H1 (cell line): ENCODE results near the gene SMAP1.

Source experiments
- ASH2L ChIP-seq: fragments of 200-600, 300-600 bp; sonication (generic); IDR thresholded peaks from one replicate; pipeline ENCODE4 v1.7.1; 2017; ENCODE audit warnings: low read length
- BCL11A ChIP-seq, 2 experiments: IDR thresholded peaks; one replicate each; pipeline ENCODE4 v1.6.1; 2011; ENCODE audit warnings: low read depth in 2 of 2, low read length in 2 of 2, mild to moderate bottlenecking in 2 of 2
- GTF2F1 ChIP-seq: IDR thresholded peaks from 2 replicates; pipeline ENCODE4 v1.6.1; 2012; ENCODE audit warnings: low read depth, low read length, improper control_type of control experiment, borderline replicate concordance
- MAFK ChIP-seq: IDR thresholded peaks from 2 replicates; pipeline ENCODE4 v1.6.1; 2012; ENCODE audit warnings: low read depth, mild to moderate bottlenecking, improper control_type of control experiment, low read length
- POLR2A ChIP-seq, 2 experiments: IDR thresholded peaks; 1 replicate in 1 of 2; 2 replicates in 1 of 2; pipeline ENCODE4 v1.6.1; 2011; ENCODE audit warnings: low read depth in 2 of 2, low read length in 2 of 2, mild to moderate bottlenecking in 2 of 2; ENCODE audit errors: control extremely low read depth in 1 of 2
- POLR2AphosphoS5 ChIP-seq: IDR thresholded peaks from 2 replicates; pipeline ENCODE4 v1.6.1; 2011; ENCODE audit warnings: low read depth, low read length
- SP2 ChIP-seq: IDR thresholded peaks from 2 replicates; pipeline ENCODE4 v1.6.1; 2012; ENCODE audit warnings: mild to moderate bottlenecking, low read length, inconsistent platforms
- TF ChIP-seq, protein P1 (sequence below), 3 experiments: IDR thresholded peaks; 1 replicate in 2 of 3; 2 replicates in 1 of 3; pipeline versions ENCODE4 v1.5.1 to v1.6.1; 2011; ENCODE audit warnings: low read length in 3 of 3, mild to moderate bottlenecking in 3 of 3, inconsistent platforms in 2 of 3, low read depth in 1 of 3, moderate library complexity in 1 of 3; ENCODE audit not compliant: insufficient read depth in 1 of 3; ENCODE audit errors: control extremely low read depth in 1 of 3

DNA sequence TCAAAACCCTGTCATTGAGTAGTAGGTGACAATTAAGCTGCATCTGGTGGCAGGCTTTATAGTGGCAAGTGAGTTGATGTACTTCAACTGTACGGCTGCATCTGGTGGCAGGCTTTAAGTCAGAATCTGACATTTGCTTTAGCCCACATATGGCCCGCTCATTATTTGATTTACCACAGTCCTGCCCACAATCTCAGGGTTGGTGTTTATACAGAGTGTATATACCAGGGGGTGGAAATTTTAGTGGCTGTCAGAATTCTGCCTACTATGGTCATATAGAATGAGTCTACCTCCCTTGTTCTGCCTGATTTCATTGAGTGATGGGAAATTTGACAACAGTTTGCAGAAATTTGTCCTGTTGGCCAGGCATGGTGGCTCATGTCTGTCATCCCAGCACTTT lies 112.3 kb downstream of the SMAP1 start:
- TF ChIP-seq, protein P1, sequence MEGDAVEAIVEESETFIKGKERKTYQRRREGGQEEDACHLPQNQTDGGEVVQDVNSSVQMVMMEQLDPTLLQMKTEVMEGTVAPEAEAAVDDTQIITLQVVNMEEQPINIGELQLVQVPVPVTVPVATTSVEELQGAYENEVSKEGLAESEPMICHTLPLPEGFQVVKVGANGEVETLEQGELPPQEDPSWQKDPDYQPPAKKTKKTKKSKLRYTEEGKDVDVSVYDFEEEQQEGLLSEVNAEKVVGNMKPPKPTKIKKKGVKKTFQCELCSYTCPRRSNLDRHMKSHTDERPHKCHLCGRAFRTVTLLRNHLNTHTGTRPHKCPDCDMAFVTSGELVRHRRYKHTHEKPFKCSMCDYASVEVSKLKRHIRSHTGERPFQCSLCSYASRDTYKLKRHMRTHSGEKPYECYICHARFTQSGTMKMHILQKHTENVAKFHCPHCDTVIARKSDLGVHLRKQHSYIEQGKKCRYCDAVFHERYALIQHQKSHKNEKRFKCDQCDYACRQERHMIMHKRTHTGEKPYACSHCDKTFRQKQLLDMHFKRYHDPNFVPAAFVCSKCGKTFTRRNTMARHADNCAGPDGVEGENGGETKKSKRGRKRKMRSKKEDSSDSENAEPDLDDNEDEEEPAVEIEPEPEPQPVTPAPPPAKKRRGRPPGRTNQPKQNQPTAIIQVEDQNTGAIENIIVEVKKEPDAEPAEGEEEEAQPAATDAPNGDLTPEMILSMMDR (IDR thresholded peaks at IDR 0.05; ENCODE audit: control extremely low read depth in 1 of 3, insufficient read depth in 1 of 3, low read depth in 1 of 3, low read length in 3 of 3), result no peak
- no peak for TF ChIP-seq MAFK
- TF ChIP-seq POLR2A (IDR thresholded peaks at IDR 0.05; ENCODE audit: control extremely low read depth in 1 of 2, low read depth in 2 of 2, low read length in 2 of 2), result no peak
- no peak for TF ChIP-seq POLR2AphosphoS5
- TF ChIP-seq GTF2F1, result no peak
- no peak for TF ChIP-seq ASH2L
- TF ChIP-seq SP2, result no peak
- no peak for TF ChIP-seq BCL11A (IDR thresholded peaks at IDR 0.05; ENCODE audit: low read depth in 2 of 2, low read length in 2 of 2)
